Measurements from ENCODE around the gene MAP3K9. TPM values are rescaled to one million over a fixed set of nuclear protein-coding genes. Genes with fewer than 3 reads are reported as not detected.

MAP3K9 gene
- total and polyA plus RNA-seq, 10 of the 15 experiments (the other 5 are each of a cell fraction or from before 2014, with no cell fraction given): 0.48 to 7.9 (median 2.9) TPM

GRCh38 chr14:70803321-70804310 is 5.7 kb downstream of the MAP3K9 start:
- no peak overlapping the region for H2AFZ ChIP-seq (ENCODE audit: control insufficient read depth, low read depth, low read length)
- intact Hi-C loops (cut with micrococcal nuclease; ENCODE audit: unreplicated experiment): loop anchor here (5.0 kb wide), 1 partner anchor 201 kb away; the partner anchor contains the start of gene MED6
- no peak overlapping the region for H3K9ac ChIP-seq (ENCODE audit: control insufficient read depth, insufficient read depth, low read length)
- H3K27ac ChIP-seq (ENCODE audit: control insufficient read depth, insufficient read depth): no peak overlapping the region; the same call in 1 of the 2 replicates
- no peaks in the 10 kb centered on the region for H3K27me3 ChIP-seq (replicated peaks in 1 of 2; ENCODE audit: control insufficient read depth in 2 of 2, insufficient read depth in 2 of 2, low read length in 1 of 2)
- FAIRE-seq (peak; percentile 72), DNase-seq (ENCODE audit: low read depth, low spot score) (peak; percentile 66), ATAC-seq (peak; percentile 96)
- BruUV-seq (replicated peaks): no TSS peak
- ChIA-PET CTCF (interaction anchor here (0.7 to 3.1 kb wide), 3 partner anchors 14 to 181 kb away, joined by 3 to 25 read pairs (median 4); no protein-coding TSS in a partner anchor), SMC1A (ENCODE audit: uncharacterized antibody, unreplicated experiment) (interaction anchor here (0.6 to 1.5 kb wide), 8 partner anchors 10 to 185 kb away, joined by 3 to 8 read pairs (median 3); no protein-coding TSS in a partner anchor), POLR2A (interaction anchor here (1.2 kb wide), 1 partner anchor 23 kb away, joined by 3 read pairs; no protein-coding TSS in a partner anchor), RAD21 (ENCODE audit: unreplicated experiment) (interaction anchor here (0.9 kb wide), 1 partner anchor 444 kb away, joined by 3 read pairs; the partner anchor contains the start of gene COX16)
- peaks cover 38% of the 10 kb centered on the region for H3K4me1 ChIP-seq (ENCODE audit: control insufficient read depth, insufficient read depth, low read length)
- in situ Hi-C loops (cut with MboI): no loop called here
- peak overlapping the region; percentile 19; the same call in 1 of the 2 replicates for H3K4me3 ChIP-seq
- peak overlapping the region; percentile 82 for H3K4me2 ChIP-seq (ENCODE audit: control insufficient read depth, insufficient read depth)
- H3K9me3 ChIP-seq (replicated peaks; ENCODE audit: control insufficient read depth, insufficient read depth, low read length): no peaks in the 10 kb centered on the region
- H4K20me1 ChIP-seq (ENCODE audit: control insufficient read depth, insufficient read depth): peaks cover 3% of the 10 kb centered on the region; the same call in 1 of the 2 replicates
- peaks cover 9% of the 10 kb centered on the region for H3K79me2 ChIP-seq (ENCODE audit: control insufficient read depth, insufficient read depth, low read length)
- peaks cover 0 to 13% of the 10 kb centered on the region in 2 experiments; a peak in 3 of 4 replicates for H3K36me3 ChIP-seq (ENCODE audit: control insufficient read depth in 2 of 2, insufficient read depth in 2 of 2, low read length in 1 of 2)
- 0% methylated on average over 3 of the region's 3 CpGs for WGBS (ENCODE audit: insufficient coverage, insufficient replicate concordance, low lambda C conversion rate, missing lambda C conversion rate)
- TF ChIP-seq RUNX3 (IDR thresholded peaks at IDR 0.05; ENCODE audit: low read length) (peak; percentile 77), CHD2 (IDR thresholded peaks at IDR 0.05; ENCODE audit: borderline replicate concordance, low read depth, low read length) (0 out of 2 replicates have a peak, but pooled peaks have one; percentile 37), ATF7 (IDR thresholded peaks at IDR 0.05; ENCODE audit: low read depth) (peak; percentile 72), RCOR1 (conservative IDR thresholded peaks at IDR 0.05; ENCODE audit: low read depth, low read length) (peak; percentile 31; the same call in 1 of the 2 replicates), TARDBP (IDR thresholded peaks at IDR 0.05; ENCODE audit: borderline replicate concordance) (no peak), PAX8 (IDR thresholded peaks at IDR 0.05) (no peak), IKZF1 (conservative IDR thresholded peaks at IDR 0.05) (peak; percentile 65), SMARCA5 (IDR thresholded peaks at IDR 0.05) (peak; percentile 90), GABPA (IDR thresholded peaks at IDR 0.05; ENCODE audit: low read depth) (0 out of 2 replicates have a peak, but pooled peaks have one; percentile 22), JUND (IDR thresholded peaks at IDR 0.05; ENCODE audit: low read depth, low read length) (0 out of 2 replicates have a peak, but pooled peaks have one; percentile 39), PML (IDR thresholded peaks at IDR 0.05; ENCODE audit: low read length) (0 out of 2 replicates have a peak, but pooled peaks have one; percentile 37), ZNF384 (IDR thresholded peaks at IDR 0.05; ENCODE audit: borderline replicate concordance, low read depth, low read length) (peak; percentile 99), NFYA (IDR thresholded peaks at IDR 0.05; ENCODE audit: borderline replicate concordance, low read depth, low read length) (no peak), SIX5 (IDR thresholded peaks at IDR 0.05; ENCODE audit: low read depth, low read length, severe bottlenecking) (peak; percentile 64), RB1 (IDR thresholded peaks at IDR 0.05; ENCODE audit: borderline replicate concordance) (no peak), BHLHE40 (IDR thresholded peaks at IDR 0.05; ENCODE audit: borderline replicate concordance in 1 of 2, low read depth in 2 of 2, low read length in 1 of 2) (peak in 1 of 2 experiments; percentile 20; a peak in 1 of 4 replicates), IRF4 (IDR thresholded peaks at IDR 0.05; ENCODE audit: low read depth, low read length) (peak; percentile 90), NR2C2 (IDR thresholded peaks at IDR 0.05; ENCODE audit: borderline replicate concordance, control insufficient read depth, insufficient read length, low read depth) (no peak), PAX5 (IDR thresholded peaks at IDR 0.05; ENCODE audit: borderline replicate concordance, low read depth, low read length) (0 out of 2 replicates have a peak, but pooled peaks have one; percentile 53), IKZF2 (IDR thresholded peaks at IDR 0.05) (peak; percentile 77 to 80), NFIC (IDR thresholded peaks at IDR 0.05; ENCODE audit: low read depth, low read length) (peak; percentile 80)
- TF ChIP-seq, protein P1, sequence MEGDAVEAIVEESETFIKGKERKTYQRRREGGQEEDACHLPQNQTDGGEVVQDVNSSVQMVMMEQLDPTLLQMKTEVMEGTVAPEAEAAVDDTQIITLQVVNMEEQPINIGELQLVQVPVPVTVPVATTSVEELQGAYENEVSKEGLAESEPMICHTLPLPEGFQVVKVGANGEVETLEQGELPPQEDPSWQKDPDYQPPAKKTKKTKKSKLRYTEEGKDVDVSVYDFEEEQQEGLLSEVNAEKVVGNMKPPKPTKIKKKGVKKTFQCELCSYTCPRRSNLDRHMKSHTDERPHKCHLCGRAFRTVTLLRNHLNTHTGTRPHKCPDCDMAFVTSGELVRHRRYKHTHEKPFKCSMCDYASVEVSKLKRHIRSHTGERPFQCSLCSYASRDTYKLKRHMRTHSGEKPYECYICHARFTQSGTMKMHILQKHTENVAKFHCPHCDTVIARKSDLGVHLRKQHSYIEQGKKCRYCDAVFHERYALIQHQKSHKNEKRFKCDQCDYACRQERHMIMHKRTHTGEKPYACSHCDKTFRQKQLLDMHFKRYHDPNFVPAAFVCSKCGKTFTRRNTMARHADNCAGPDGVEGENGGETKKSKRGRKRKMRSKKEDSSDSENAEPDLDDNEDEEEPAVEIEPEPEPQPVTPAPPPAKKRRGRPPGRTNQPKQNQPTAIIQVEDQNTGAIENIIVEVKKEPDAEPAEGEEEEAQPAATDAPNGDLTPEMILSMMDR (IDR thresholded peaks at IDR 0.05 in 2 of 3, conservative IDR thresholded peaks at IDR 0.05 in 1 of 3; ENCODE audit: control insufficient read depth in 2 of 3, extremely low read depth in 1 of 3, insufficient read depth in 1 of 3, low read depth in 3 of 3, low read length in 3 of 3): peak in 2 of 3 experiments; percentile 6 to 23; a peak in 2 of 6 replicates
